ENCODE results near the gene PODXL2. TPM values are rescaled to one million over a fixed set of nuclear protein-coding genes. Genes with fewer than 3 reads are reported as not detected.
"Not testable (repeated sequence)": the region's sequence is repeated elsewhere in the genome, so short reads cannot be mapped to it uniquely, and the experiment has no call there.

PODXL2 gene
- polyA plus RNA-seq, 1 experiment, result 3.4 TPM

DNA sequence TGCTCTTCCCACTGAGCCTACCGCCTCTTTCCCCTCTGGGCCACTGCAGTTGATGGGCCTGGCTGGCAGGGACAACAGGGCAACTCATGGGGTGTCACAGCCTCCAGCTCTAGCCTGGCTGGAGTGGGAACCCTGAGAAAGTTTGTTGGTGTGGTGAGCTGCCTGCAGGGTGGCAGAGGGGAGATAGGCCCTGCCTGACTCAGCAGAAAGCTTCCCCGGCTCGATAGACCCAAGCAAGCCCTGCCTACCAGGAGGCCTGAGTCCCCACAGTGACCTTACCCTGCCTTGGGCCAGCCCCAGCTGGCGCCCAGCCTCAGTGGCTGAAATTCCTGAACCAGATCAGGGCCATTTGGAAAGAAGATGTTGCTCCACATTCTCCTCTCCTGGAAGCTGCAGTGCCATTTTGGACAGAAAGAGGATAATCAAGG, 73.2 kb downstream of the PODXL2 start:
- Histone ChIP-seq H3K27me3 (ENCODE audit: control insufficient read depth, insufficient read depth, low read length) (no peaks in the 10 kb centered on the region), H3K36me3 (ENCODE audit: control insufficient read depth, insufficient read depth, low read length) (peaks cover 7% of the 10 kb centered on the region), H3K4me3 (ENCODE audit: low read depth, low read length) (no peak overlapping the region)
- ChIA-PET CTCF (interaction anchor here (1.1 kb wide), 1 partner anchor 11 kb away, joined by 4 read pairs; no protein-coding TSS in a partner anchor), POLR2A (no interaction called here)
- no peak for TF ChIP-seq CTCF (IDR thresholded peaks at IDR 0.05; ENCODE audit: insufficient read depth, low read depth, low read length)
- no peak for DNase-seq (ENCODE audit: low read depth)

GRCh38 chr3:127704840-127705239, 75.9 kb downstream of the PODXL2 start:
- H3K36me3 ChIP-seq (ENCODE audit: control insufficient read depth, insufficient read depth, low read length); CTCF ChIA-PET; H3K27me3 ChIP-seq (ENCODE audit: control insufficient read depth, insufficient read depth, low read length); H3K4me3 ChIP-seq (ENCODE audit: low read depth, low read length); POLR2A ChIA-PET; DNase-seq (ENCODE audit: low read depth): not testable (repeated sequence)

- H3K4me3 ChIP-seq (ENCODE audit: low read depth, low read length), result no peak overlapping the region
- DNase-seq (ENCODE audit: low read depth), result no peak
- TF ChIP-seq CTCF (IDR thresholded peaks at IDR 0.05; ENCODE audit: insufficient read depth, low read depth, low read length), result no peak
- POLR2A ChIA-PET, result no interaction called here
- H3K36me3 ChIP-seq (ENCODE audit: control insufficient read depth, insufficient read depth, low read length), result peaks cover 7% of the 10 kb centered on the region
- CTCF ChIA-PET, result interaction anchor here (0.8 to 1.2 kb wide), 3 partner anchors 9 to 15 kb away, joined by 3 to 5 read pairs (median 5); no protein-coding TSS in a partner anchor
- H3K27me3 ChIP-seq (ENCODE audit: control insufficient read depth, insufficient read depth, low read length), result no peaks in the 10 kb centered on the region
Measured at GRCh38 chr3:127706312-127706711, 77.3 kb downstream of the PODXL2 start.

DNA sequence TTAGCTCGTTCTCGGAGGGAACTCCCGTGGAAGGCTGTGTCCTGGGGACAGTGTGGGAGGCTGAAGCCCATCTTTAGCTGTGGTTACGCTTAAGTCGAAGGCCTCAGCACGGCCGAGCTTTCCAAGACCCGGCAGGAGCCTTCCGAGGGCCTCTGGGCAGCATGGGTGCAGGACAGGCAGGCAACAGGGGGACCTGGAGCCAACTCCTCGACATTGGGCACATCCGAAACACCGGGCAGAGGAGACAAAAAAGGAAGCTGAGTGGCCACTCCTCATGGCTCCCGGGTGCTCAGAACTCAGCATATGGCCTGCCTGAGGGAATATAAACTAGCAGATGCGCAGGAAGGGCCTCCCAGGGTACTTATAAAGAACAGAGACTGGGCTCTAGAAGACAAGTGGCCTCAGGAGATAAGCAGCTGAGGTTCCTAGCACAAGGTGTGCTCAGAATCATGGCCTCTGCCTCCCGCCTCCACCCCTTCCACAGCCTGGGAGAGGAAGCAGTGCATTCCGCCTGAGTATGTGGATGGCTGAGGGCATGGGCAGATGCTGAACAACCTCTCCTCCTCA, 77.9 kb downstream of the PODXL2 start:
- peaks cover 7% of the 10 kb centered on the region for H3K36me3 ChIP-seq (ENCODE audit: control insufficient read depth, insufficient read depth, low read length)
- CTCF ChIA-PET, result interaction anchor here (0.8 to 1.2 kb wide), 3 partner anchors 9 to 15 kb away, joined by 3 to 5 read pairs (median 5); no protein-coding TSS in a partner anchor
- POLR2A ChIA-PET, result no interaction called here
- TF ChIP-seq CTCF (IDR thresholded peaks at IDR 0.05; ENCODE audit: insufficient read depth, low read depth, low read length), result no peak
- no peak for DNase-seq (ENCODE audit: low read depth)
- no peak overlapping the region for H3K4me3 ChIP-seq (ENCODE audit: low read depth, low read length)
- no peaks in the 10 kb centered on the region for H3K27me3 ChIP-seq (ENCODE audit: control insufficient read depth, insufficient read depth, low read length)

DNA sequence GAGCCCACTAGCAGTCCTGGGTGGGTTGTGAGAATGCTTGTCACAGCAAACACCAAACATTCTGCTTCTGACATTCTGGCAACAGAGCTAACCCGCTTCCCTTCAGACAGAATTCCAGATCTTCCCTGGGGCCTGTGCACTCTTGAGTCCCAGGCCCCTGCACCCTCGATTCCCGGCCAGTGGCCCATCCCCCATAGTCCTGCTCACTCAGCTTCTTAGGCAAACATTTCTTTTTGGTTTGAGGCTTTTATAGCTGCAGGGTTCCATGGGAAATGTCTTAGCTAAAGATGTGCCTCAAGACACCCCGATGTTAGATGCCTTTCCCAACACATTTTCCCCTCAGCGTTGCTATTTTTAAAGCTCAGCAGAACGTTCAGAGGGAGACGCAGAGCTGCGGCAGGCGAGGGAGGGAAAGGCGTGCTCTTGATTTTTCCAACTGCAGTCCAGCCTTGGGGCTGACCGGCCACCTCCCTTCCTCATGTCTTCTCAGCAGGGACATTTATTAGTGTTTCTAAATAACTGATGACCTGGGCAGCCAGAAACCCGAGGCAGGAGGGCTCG, 78.9 kb downstream of the PODXL2 start:
- Histone ChIP-seq H3K4me3 (ENCODE audit: low read depth, low read length) (no peak overlapping the region), H3K27me3 (ENCODE audit: control insufficient read depth, insufficient read depth, low read length) (no peaks in the 10 kb centered on the region), H3K36me3 (ENCODE audit: control insufficient read depth, insufficient read depth, low read length) (peaks cover 10% of the 10 kb centered on the region)
- ChIA-PET CTCF (no interaction called here), POLR2A (no interaction called here)
- no peak for DNase-seq (ENCODE audit: low read depth)
- no peak for TF ChIP-seq CTCF (IDR thresholded peaks at IDR 0.05; ENCODE audit: insufficient read depth, low read depth, low read length)
